ENCODE measurements around the gene PCDHA1.
"Not testable (repeated sequence)": the region's sequence is repeated elsewhere in the genome, so short reads cannot be mapped to it uniquely, and the experiment has no call there.

PCDHA1 gene

GRCh38 chr5:140808241-140808888 lies 22.4 kb downstream of the PCDHA1 start:
- DNase-seq (ENCODE audit: low read depth in 1 of 2, low spot score in 1 of 2): not testable (repeated sequence)

- DNase-seq (ENCODE audit: low read depth in 1 of 2, low spot score in 1 of 2): no peak
Measured at GRCh38 chr5:140808889-140809291, 22.9 kb downstream of the PCDHA1 start.

- DNase-seq (ENCODE audit: low read depth in 1 of 2, low spot score in 1 of 2): no peak
Measured at GRCh38 chr5:140821375-140822280, 35.7 kb downstream of the PCDHA1 start, which contains the start of gene PCDHA5. TSS of gene PCDHA5 (plus strand) at chr5:140821613.

- DNase-seq (ENCODE audit: low read depth in 1 of 2, low spot score in 1 of 2): no peak
Measured at GRCh38 chr5:140822281-140822629, 36.3 kb downstream of the PCDHA1 start.

- not testable (repeated sequence) for DNase-seq (ENCODE audit: low read depth in 1 of 2, low spot score in 1 of 2)
Measured at GRCh38 chr5:140822969-140823368, 37.0 kb downstream of the PCDHA1 start.

- no peak for DNase-seq (ENCODE audit: low read depth in 1 of 2, low spot score in 1 of 2)
Measured at GRCh38 chr5:140823475-140823874, 37.5 kb downstream of the PCDHA1 start.

- no peak for DNase-seq (ENCODE audit: low read depth in 1 of 2, low spot score in 1 of 2)
Measured at GRCh38 chr5:140827704-140828361, 41.9 kb downstream of the PCDHA1 start, which contains the start of gene PCDHA6. TSS of gene PCDHA6 (plus strand) at chr5:140827960. CDS start at chr5:140828092, 132 bp downstream.

GRCh38 chr5:140828362-140828737 lies 42.4 kb downstream of the PCDHA1 start:
- DNase-seq (ENCODE audit: low read depth in 1 of 2, low spot score in 1 of 2): no peak

GRCh38 chr5:140829511-140830501 lies 43.9 kb downstream of the PCDHA1 start:
- DNase-seq (ENCODE audit: low read depth in 1 of 2, low spot score in 1 of 2): not testable (repeated sequence)

- DNase-seq (ENCODE audit: low read depth in 1 of 2, low spot score in 1 of 2): no peak
Measured at GRCh38 chr5:140833993-140834392, 48.1 kb downstream of the PCDHA1 start, which contains the start of gene PCDHA7. TSS of gene PCDHA7 (plus strand) at chr5:140834269. CDS start at chr5:140834384, 115 bp downstream.

- DNase-seq (ENCODE audit: low read depth in 1 of 2, low spot score in 1 of 2): not testable (repeated sequence)
Measured at GRCh38 chr5:140834439-140835008, 48.6 kb downstream of the PCDHA1 start.

- no peak for DNase-seq (ENCODE audit: low read depth in 1 of 2, low spot score in 1 of 2)
Measured at GRCh38 chr5:140835622-140836510, 49.9 kb downstream of the PCDHA1 start.

GRCh38 chr5:140840978-140841962 lies 55.3 kb downstream of the PCDHA1 start, which contains the start of gene PCDHA8:
TSS of gene PCDHA8 (plus strand) at chr5:140841187. CDS start at chr5:140841322, 135 bp downstream.
- no peak for DNase-seq (ENCODE audit: low read depth in 1 of 2, low spot score in 1 of 2)

GRCh38 chr5:140842798-140843733 lies 57.1 kb downstream of the PCDHA1 start:
- no peak for DNase-seq (ENCODE audit: low read depth in 1 of 2, low spot score in 1 of 2)

GRCh38 chr5:140848139-140849102 lies 62.5 kb downstream of the PCDHA1 start, which contains the start of gene PCDHA9:
TSS of gene PCDHA9 (plus strand) at chr5:140848382. CDS start at chr5:140848496, 114 bp downstream.
- DNase-seq (ENCODE audit: low read depth in 1 of 2, low spot score in 1 of 2): not testable (repeated sequence)

Measured in activated T-helper 1 cell treated with anti-CD3 and anti-CD28 coated beads, Interleukin-2, amount 50 U/mL, for 16 hours (primary cell).